NCI-H1436 treated with DMSO at 0.1 percent for 48 hours (cell line): ENCODE measurements around the gene C10orf62.
"Not testable (repeated sequence)": the region's sequence is repeated elsewhere in the genome, so short reads cannot be mapped to it uniquely, and the experiment has no call there.

Experiments
- DNase-seq: peaks from one replicate; lab custom pipeline; 2025; lab: John Stamatoyannopoulos, UW

The C10orf62 gene

DNA sequence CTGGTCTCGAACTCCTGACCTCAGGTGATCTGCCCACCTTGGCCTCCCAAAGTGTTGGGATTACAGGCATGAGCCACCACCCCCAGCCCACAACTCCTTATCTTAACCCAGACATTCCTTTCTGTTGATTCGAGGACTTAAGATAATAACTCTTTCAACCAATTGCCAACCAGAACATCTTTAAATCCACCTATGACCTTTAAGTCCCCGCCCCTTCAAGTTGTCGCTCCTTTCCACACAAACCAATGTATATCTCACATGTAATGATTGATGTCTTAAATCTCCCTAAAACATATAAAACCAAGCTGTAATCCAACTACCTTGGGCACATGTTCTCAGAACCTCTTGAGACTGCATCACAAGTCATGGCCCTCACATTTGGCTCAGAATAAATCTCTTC lies 24.7 kb upstream of the C10orf62 start:
- no peak for DNase-seq

DNA sequence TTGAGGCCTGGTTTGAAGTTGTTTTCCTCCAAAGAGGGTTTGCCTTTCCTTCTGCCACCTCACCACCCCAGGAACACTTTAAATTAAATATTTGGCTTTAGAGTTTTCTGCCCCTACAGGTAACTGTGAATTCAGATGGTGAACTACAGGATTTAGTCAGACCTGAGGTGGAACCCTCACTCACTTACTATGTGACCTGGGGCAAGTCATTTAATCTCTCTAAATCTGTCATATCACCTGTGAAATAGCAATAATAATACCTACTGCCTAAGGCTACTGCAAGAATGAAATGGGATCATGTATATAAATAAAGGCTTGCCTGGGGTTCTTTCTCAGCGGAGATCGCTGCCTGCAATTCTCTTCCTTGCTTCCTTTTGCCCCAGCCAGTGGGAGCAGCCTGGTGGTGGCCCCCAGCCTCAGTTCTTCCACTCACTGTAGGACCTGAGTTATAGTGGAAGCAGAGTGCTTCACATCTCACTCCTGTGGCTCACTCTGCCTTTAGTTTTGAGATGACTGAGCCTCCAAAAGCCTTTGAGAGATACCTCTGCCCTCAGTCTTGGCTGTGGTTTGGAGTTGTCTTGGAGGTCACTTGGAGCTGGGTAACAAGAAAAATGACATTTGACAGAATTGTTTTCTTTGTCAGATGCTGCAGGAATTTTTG lies 23.1 kb upstream of the C10orf62 start:
- DNase-seq: no peak

DNA sequence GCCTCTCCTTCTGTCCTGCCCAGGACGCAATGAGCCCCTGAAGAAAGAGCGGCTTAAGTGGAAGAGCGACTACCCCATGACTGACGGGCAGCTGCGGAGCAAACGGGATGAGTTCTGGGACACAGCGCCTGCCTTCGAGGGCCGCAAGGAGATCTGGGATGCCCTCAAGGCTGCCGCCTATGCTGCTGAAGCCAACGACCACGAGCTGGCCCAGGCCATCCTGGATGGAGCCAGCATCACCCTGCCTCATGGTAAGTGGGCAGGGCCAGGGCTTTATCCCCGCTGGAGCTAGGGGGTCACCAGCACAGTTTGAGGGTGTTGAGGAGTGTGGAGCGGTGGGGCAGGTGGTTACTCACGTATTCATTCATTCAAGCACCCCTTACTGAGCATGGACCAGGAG lies 21.6 kb upstream of the C10orf62 start:
- DNase-seq: no peak

- DNase-seq: no peak
Observed at GRCh38 chr10:97570146-97570788, 19.3 kb upstream of the C10orf62 start.

- no peak for DNase-seq
Observed at GRCh38 chr10:97570789-97571471, 18.6 kb upstream of the C10orf62 start.

DNA sequence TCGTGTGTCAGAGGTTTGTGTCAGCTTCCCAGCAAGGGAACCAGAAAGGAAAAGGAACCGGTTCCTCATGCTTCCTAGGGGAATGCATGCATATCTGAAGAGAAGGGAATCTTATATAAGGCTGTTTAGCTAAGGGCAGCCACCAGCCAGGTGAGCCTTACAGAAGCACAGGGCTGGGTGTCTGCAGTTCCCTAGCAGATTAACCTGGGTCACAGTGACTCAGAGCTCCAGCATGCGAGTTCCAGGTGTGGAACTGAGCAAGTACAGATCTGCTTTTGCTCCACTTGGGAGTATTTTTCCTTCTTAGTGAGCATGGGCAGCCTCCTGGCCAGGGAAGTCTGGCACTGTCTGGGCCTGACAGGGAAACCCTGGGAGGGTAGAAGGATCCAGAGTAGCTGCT lies 17.9 kb upstream of the C10orf62 start:
- DNase-seq: no peak

DNA sequence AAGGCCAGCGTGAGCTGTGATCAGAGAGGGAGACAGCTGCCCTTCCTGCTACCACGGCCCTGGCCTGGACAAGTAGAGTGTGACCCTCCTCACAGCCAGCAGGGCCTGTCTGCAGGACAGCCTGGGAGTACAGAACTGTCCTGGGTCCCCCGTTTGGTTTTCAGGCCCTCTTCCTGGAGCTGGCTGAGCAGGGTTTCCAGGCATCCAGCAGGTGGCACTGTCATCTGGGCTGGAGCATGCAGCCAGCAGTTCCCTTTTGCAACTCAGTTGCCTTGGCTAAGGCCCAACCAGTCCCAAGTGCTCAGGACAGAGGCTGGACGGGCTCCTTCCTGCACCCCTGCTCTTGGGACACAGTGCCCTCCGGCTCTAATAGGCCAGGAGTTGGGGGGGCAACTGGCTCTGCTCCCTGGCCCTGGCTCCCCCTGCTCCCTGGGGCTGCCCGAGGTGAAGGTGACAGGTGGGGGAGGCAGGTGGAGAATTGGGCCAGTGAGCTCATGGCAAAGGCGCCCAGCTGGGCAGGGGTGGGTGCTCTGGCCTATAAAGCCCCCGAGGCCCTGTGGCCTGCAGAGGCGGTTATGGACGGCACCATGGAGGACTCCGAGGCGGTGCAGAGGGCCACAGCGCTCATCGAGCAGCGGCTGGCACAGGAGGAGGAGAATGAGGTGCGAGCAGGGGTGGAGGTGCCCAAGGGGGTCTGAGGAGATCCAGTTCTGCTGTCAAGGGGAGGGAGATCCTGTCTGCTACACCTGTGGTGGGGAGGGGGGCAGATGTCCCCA lies 17.1 kb upstream of the C10orf62 start, which contains the start of gene ANKRD2:
TSS of gene ANKRD2 (plus strand) at position 566 of the 776 bp plus-strand sequence. CDS start at position 576, 10 bp downstream.
- DNase-seq: no peak

DNA sequence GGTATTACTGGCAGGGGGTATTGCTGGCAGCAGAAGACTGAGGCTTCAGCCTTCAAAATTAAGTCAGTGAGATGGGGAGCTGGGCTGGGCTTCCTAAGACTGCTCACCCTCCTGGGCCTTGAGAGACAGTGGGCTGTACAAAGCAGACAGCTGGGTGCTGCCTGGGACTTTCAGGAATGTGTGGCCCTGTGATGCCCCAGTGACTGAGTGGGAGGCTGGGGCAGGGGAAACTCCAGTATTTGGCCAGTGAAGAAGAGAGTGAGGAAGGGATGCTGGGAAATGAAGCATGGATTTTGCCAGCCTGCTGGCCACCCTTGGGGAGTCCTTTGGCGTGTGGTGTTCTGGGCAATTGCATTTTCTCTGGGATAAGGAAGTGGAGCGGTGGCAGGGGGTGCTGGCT lies 16.5 kb upstream of the C10orf62 start:
- no peak for DNase-seq

GRCh38 chr10:97573672-97574071 lies 15.8 kb upstream of the C10orf62 start:
- no peak for DNase-seq

DNA sequence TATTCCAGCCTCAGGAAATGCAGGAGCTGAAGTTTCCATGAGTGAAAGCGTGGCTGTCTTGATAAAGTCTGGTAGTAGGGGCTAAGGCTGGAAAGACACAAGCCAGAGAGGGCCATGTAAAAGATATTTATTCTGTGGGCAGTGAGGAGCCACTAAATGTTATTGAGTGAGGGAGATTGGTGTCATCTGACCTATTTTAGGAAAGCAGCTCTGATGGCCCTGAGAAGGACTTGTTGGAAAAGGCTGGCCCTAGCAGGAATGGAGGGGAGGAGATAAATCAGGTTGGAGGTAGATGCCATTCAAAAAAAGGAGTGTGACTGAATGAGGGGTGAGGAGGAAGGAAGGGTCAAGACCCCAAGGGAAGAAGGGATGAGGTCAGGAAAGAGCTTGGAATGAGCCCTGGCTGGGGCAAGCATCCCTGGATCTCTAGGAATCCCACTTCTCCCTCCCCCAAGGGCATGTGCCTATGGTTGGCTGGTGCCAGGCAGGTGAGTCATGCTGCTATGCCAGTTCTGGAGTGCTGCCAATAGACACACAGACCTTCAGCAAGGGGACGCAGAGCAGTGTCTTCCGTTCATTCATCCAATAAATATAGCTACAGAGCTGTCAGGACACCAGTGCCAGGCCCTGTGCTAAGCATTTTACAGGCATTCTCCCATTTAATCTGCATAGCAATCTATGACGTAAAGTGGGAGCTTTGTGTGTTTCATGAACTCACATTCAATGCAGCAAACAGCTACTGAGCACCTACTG lies 15.0 kb upstream of the C10orf62 start:
- no peak for DNase-seq

DNA sequence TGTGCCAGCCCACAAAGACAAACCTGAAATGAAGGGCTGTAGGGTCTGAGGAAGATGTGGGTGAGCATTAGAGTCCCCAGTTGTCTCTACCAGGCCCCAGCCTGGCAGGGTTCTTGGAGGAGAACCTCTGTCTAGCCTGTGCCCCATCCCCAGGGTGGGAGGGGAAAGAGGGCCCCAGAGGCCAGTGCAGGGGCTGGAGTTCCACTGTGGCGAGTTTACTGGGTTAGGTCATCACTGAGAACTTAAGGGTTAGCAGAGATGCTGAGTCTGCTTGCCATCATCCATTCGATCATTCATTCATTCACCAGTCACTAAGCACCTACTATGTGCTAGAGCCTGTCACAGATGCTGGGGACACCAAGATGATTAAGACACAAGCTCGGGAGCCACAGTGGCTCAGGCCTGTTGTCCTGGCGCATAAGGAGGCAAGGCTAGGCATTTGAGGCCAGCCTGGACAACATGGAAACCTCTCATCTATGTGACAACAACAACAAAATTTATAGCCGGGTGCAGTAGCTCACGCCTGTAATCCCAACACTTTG lies 14.3 kb upstream of the C10orf62 start:
- DNase-seq: no peak

DNA sequence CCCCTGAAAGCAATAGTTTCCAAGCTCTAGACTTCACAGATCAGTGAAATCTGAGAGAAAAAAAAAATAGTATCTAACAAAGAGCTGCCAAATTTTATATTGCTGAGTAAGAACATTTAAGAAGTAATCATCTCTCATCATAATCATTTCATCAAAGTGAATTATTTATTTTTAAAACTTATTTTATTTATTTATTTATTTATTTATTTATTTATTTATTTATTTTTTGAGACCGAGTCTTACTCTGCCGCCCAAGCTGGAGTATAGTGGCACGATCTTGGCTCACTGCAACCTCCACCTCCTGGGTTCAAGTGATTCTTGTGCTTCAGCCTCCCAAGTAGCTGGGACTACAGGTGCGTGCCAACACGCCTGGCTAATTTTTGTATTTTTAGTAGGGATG lies 13.0 kb upstream of the C10orf62 start:
- not testable (repeated sequence) for DNase-seq

DNA sequence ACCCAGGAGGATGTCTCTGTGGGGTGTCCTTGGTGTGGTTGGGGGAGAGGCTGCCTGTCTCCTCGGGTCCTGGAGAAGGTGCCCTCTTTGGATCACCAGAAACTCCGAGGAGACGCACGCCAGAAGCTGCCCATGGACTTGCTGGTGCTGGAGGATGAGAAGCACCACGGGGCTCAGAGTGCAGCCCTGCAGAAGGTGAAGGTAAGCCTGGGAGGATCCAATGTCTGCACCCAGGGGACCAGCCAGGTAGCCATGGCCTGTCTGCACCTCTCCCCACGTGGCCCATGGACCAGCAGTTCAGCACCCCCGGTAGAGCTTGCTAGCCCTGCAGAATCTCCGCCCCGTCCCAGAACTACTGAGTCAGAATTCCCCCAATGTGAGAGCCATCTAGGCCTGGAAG lies 11.8 kb upstream of the C10orf62 start:
- DNase-seq: no peak

DNA sequence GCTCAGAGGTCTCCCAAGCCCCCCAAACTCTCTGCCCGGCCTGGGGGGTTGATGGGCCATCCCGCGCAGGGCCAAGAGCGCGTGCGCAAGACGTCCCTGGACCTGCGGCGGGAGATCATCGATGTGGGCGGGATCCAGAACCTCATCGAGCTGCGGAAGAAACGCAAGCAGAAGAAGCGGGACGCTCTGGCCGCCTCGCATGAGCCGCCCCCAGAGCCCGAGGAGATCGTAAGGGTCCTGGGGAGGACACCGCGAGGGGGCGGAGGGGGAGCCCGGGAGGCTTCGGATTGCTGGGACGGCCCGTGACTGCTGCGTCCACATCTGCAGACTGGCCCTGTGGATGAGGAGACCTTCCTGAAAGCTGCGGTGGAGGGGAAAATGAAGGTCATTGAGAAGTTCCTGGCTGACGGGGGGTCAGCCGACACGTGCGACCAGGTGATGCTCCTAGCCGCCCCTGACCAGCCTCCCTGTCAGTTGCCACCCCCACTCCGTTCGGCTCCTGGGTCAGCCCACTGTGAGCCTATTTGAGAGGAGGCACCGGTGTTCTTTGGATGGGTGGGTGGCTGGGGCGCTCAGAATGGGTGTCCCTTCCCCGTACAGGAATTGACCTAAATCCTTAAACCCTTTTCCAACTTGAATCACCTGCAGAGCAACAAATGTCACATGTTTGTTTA lies 11.2 kb upstream of the C10orf62 start:
- no peak for DNase-seq

- DNase-seq: no peak
Observed at GRCh38 chr10:97580421-97581367, 8.8 kb upstream of the C10orf62 start.

DNA sequence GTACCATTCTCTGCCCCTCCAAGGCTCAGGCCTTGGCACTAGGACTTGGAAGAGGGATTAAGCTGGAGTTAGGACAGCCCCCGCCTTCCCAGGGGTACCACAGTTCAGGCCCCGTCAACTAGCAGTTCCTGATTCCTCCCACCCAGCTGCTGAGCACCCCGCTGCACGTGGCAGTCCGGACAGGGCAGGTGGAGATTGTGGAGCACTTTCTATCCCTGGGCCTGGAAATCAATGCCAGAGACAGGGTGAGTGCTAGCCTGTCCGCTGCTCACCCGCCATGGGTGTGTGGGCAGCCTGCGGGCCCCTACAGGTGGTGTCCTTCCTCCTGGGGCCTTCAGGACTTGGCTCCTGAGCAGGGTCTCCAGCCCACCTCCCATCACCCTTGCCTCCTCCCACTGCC lies 7.4 kb upstream of the C10orf62 start:
- no peak for DNase-seq

DNA sequence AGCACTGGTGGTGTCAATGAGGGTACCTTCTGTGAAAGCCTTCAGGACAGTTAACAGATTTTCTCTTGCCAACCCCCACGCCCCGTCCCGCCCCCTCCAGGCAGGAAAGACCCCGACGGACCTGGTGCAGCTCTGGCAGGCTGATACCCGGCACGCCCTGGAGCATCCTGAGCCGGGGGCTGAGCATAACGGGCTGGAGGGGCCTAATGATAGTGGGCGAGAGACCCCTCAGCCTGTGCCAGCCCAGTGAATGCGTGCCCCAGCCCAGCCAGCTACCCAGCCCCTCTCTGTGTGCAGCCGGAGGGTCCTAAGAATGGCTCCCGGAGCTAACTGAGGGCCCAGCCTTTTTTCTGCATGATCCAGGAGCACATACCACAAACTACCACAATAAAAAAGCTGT lies 6.0 kb upstream of the C10orf62 start:
- DNase-seq: no peak

DNA sequence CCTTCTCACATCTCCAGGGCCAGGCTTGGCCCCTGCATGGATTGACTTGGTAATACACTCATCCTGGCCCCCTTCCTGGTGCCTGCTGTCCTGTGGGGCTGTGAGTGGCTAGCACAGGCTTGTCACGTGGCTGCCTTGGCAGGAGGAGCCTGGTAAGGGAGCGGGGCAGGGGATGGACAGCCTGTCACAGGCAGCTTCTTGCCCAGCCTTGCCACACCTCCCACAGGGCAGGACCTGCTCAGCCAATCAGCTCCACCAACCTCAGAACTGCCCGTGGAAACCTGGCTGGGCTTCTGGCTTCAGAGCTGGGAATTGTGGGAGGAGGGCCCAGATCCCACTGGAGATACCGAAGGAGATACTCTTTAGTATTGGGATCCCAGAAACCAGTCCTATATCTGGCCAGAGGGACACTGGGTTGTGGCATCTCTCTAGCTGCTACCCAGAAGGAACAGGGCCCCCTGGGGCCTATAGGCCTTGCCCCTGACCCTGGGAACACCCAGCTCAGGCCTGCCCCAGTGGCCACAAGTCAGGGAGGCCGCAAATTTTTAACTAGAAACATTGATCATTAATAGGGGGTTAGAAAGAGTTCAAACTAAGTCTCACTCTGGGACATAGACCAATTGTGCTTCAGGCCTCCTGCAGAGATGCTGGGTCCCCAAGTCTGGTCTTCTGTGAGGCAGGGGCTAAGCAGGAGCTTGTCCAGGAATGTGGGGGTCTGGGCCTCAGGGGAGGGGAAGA lies 5.3 kb upstream of the C10orf62 start, which contains the start of gene HOGA1:
TSS of gene HOGA1 (plus strand) at position 330 of the 738 bp plus-strand sequence. CDS start at position 645, 315 bp downstream.
- DNase-seq: no peak
